CD4-positive, alpha-beta T cell treated with Interleukin-15 for 4 hours (primary cell): ENCODE results near the gene FOXL1.

Source experiments
- DNase-seq: peaks from one replicate; pipeline ENCODE4 v3.0.0-alpha.2; 2020; ENCODE audit warnings: low spot score

Gene FOXL1

GRCh38 chr16:86568677-86569623, 9.4 kb upstream of the FOXL1 start:
- DNase-seq = no peak

GRCh38 chr16:86569701-86570447, 8.5 kb upstream of the FOXL1 start:
- no peak for DNase-seq

GRCh38 chr16:86570558-86571529, 7.5 kb upstream of the FOXL1 start:
- DNase-seq = no peak

GRCh38 chr16:86571530-86571915, 6.8 kb upstream of the FOXL1 start:
- DNase-seq = no peak

GRCh38 chr16:86572041-86572521, 6.3 kb upstream of the FOXL1 start:
- no peak for DNase-seq

- DNase-seq = no peak
Measured at GRCh38 chr16:86572606-86573005, 5.7 kb upstream of the FOXL1 start.

- DNase-seq = no peak
Measured at GRCh38 chr16:86573215-86573614, 5.1 kb upstream of the FOXL1 start.

GRCh38 chr16:86573646-86574508, 4.5 kb upstream of the FOXL1 start:
- no peak for DNase-seq

- no peak for DNase-seq
Measured at GRCh38 chr16:86574646-86575045, 3.7 kb upstream of the FOXL1 start.

- no peak for DNase-seq
Measured at GRCh38 chr16:86575095-86575685, 3.2 kb upstream of the FOXL1 start.

GRCh38 chr16:86575754-86576557, 2.4 kb upstream of the FOXL1 start:
- DNase-seq = peak; percentile 12

GRCh38 chr16:86576591-86577313, 1.6 kb upstream of the FOXL1 start:
- no peak for DNase-seq

GRCh38 chr16:86577314-86577971, 906 bp upstream of the FOXL1 start:
- no peak for DNase-seq

- no peak for DNase-seq
Measured at GRCh38 chr16:86578611-86579267, 390 bp downstream of the FOXL1 start.

- DNase-seq = no peak
Measured at GRCh38 chr16:86579268-86580062, 1.1 kb downstream of the FOXL1 start.

- no peak for DNase-seq
Measured at GRCh38 chr16:86580063-86580790, 1.9 kb downstream of the FOXL1 start.
